NCI-H748 (cell line): Measurements from ENCODE around the gene GJC1.
A peak's percentile ranks its signal among the peaks of the same experiment; 100 is the strongest.

Experiments used
- DNase-seq: peaks from one replicate; lab custom pipeline; 2025; ENCODE audit not compliant: unreplicated experiment; lab: John Stamatoyannopoulos, UW

Gene GJC1

DNA sequence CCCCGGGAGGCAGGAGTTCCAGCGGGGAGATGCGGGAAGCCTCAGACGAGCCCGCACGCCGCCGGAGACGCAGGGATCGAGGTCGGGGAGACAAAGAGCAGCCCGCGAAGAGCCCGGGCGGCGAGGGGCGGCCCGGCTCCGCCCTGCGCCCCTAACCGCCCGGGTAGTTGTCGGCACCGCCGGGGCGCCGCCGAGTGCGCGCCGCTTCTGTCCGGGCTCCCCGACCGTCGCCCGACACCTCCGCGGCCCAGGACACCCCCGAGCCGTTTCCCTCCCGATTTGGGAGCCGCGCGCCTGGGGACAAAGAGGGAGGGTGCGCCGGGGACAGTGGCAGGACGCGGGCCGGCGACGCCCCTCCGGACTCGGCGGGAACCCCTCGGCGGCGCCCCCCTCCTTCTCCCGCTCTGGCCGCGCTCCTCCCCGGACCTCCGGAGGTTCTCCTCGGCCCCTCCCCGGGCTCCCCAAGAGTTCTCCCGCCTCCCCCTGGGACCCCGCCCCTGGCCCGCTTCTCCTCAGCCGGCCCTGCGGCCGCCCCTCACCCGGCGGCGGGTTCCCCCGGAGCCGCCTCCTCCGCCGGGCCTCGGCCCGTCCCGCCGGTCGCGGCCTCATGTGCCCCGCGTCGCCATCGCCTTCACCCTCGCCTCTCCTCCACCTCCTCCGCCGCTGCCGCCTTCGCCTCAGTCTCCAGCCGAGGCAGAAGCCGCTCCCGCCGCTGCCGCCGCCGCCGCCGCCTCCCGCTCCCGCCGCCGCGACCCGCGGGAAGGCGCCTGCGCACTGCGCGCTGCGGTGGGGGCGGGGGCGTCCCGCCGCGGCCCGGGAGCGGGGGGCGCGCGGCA is at the start of gene GJC1:
Gene GJC1 (minus strand): TSS at position 765 of the 836 bp plus-strand sequence. CDS start 24,470 bp downstream, outside the sequence.
- DNase-seq, result peak; percentile 57

DNA sequence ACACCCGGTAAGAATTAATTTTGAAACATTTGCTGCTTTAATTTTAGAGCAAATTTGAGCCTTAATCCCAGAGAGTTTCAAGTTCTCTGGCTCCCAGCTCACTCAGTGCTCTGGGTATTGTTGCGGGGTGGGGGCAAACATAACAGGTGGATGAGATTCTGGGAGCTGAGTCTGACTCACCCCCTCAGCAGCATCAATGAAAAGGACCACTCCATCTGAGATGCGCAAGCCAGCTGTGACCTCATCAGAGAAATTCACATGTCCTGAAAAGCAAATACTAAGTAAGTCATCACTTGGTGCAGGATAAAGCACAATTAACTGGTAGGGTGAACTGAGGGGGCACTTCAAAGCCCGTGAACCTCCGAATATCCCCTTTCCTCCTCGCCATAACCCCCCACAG is 49.3 kb upstream of the GJC1 start:
- DNase-seq, result no peak

- DNase-seq, result peak; percentile 27
These were observed 48.6 kb upstream of the GJC1 start for GRCh38 chr17:44878627-44879221.

GRCh38 chr17:44877121-44877520 is 47.0 kb upstream of the GJC1 start:
- DNase-seq, result no peak

GRCh38 chr17:44875761-44876160 is 45.7 kb upstream of the GJC1 start:
- DNase-seq, result no peak

- peak; percentile 81 for DNase-seq
These were observed 42.2 kb upstream of the GJC1 start for GRCh38 chr17:44872131-44872768.

- DNase-seq, result no peak
These were observed 41.5 kb upstream of the GJC1 start for GRCh38 chr17:44871556-44871955.

DNA sequence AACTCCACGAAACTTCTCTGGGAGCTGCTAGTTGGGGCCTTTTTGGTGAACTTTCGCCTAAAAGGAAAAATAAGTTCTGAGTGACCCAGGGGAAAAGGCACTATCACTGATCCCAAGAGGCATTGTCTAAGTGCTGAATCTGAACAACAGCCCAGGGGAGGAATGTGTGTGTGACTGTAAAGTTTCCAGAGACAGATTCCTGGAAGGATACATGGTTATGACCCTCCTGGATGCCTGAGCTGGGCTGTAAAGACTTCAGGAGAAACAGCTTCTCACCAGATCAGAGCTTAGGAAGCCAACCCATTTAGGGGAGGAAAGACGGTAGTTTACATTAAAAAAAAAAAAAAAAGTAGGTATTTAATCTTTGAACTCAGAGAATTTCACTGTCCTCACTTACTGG is 37.8 kb upstream of the GJC1 start:
- DNase-seq, result no peak

GRCh38 chr17:44865931-44866330 is 35.8 kb upstream of the GJC1 start:
- no peak for DNase-seq

- DNase-seq, result peak; percentile 64
These were observed 35.2 kb upstream of the GJC1 start for GRCh38 chr17:44865231-44865660.

GRCh38 chr17:44864831-44865230 is 34.7 kb upstream of the GJC1 start:
- no peak for DNase-seq

- no peak for DNase-seq
These were observed 33.2 kb upstream of the GJC1 start for GRCh38 chr17:44863061-44863918.

DNA sequence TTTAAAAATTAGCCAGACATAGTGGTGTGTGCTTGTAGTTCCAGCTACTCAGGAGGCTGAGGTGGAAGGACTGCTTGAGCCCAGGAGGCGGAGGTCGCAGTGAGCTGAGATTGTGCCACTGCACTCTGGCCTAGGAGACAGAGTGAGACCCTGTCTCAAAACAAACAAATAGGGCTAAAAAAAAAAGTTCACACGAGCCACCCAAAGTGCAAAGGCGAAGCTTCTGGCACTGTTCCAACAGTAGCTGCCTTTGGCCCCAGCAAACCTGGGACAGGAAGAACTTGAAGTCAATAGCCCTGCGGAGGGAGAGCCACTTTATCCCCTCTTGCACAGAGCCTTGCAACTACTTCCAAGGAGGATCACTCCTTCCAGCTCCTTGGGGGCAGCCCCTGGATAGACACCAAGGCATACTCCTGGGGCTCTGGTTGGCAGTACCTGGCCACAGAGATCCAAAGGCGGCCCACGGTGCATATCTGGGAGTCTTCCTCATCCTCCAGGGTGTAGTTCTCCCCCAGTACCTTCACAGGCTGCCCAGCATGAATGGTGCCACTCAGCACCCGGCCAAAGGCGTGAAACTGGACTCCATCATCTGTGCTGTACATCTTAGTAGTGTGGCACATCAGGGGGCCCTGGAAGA is 32.3 kb upstream of the GJC1 start:
- no peak for DNase-seq

- DNase-seq, result no peak
These were observed 29.6 kb upstream of the GJC1 start for GRCh38 chr17:44859701-44860100.

DNA sequence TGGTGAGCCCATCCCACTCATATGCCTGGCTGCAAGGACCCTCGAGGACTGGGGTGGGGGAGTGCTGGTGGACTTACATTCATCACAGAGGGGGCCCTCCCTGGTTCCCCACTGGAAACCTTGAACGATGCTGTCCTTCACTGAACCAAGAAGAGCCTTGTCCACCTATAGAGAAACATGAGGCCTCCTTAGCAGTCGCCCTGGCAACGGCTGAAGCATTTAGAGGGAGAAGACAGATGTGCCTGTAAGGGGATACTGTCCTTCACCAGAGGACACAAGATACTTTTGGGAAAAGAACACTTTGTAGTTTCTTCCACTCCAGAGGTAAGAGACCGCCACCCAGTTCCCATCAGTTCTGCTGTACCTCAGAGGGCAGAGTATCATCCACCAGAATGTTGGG is 24.1 kb upstream of the GJC1 start:
- no peak for DNase-seq

DNA sequence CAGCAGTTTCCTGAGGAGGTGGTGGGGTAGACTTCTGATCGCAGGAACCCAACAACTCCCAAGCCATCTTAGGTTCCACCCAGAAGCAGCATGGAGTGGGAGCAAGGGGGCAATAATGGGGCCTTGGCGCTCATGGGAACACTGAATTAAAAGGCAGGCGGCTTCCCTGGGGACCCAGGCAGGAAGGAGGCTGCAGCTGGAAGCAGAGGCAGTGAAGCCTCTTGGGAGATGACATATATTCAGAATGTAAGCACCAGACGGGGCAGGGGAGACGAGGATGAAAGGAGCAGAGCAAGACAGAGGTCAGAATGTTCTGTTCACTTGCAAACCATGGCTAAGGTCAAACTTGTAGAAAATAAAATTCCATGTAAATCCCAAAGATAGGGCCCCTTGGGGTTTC is 20.5 kb upstream of the GJC1 start:
- DNase-seq, result no peak

DNA sequence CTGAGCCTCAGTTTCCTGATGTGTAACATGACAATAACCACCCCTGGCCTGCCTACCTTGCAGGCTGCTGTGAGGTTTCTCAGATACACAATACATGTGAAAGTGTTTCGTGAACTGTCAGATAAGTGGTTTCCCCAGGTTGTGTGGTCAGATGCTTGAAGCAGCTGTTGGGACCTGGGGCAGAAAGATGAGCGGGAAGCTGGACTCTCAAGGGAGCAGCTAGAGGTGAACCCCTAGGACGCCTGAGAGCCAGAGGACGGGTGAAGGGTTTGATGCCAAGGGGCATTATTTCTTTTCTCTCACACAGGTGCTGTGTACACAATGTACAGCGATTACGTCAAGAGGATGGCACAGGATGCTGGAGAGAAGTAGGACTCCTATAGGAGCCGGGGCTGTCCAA is 19.9 kb upstream of the GJC1 start:
- no peak for DNase-seq

DNA sequence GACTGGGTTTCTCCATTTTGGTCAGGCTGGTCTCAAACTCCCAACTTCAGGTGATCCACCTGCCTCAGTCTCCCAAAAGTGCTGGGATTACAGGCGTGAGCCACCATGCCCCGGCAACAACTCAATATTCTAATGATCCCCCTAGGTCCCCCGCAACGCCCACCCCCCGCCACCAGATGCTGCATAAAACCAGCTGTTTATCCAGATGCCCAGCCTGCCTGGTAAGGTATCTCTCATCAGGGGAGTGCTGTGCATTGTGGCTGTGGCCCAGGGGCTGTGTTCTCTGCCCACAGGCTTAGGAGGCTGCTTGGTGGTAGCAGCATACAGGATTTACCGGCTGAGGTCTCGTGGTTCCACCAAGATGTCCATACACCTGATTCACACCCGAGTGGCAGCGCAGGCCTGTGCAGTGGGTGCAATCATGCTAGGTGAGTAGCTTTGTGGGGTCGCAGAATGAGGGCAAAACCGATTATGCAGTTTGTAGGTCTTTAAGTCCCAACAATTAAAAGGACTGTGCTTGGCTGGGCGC is 18.9 kb upstream of the GJC1 start:
- DNase-seq, result no peak

DNA sequence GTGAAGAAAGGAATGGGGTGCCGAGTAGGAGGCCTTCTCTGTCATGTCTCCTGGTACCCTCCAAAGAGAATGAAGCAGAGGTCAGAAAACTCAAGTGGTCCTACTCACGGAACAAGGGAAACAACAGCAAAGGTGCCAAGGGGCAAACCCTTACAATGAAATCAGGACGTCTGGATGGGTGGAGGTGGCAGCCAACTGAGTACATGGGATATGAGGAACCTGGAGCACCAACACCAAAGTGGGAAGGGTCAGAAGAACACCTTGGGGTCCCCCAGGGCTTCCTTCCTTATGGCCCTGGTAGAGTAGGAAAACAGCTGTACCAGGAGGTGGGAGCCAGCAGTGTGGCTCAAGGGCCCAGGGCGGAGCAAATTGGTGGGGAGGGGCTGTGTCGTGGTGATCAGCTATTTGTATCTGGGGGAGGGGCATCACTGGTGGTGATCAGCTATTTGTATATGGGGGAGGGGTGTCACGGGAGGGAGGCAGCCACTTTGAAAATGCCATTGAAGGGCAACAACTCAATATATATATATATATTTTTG is 18.2 kb upstream of the GJC1 start:
- DNase-seq, result no peak

- DNase-seq, result no peak
These were observed 17.5 kb upstream of the GJC1 start, which contains the start of gene HIGD1B for GRCh38 chr17:44847586-44847985. Gene HIGD1B, plus strand, starts transcription at chr17:44847883. Its CDS starts 270 bp downstream, at chr17:44848153.
